Activated T-helper 17 cell treated with anti-CD3 and anti-CD28 coated beads, Interleukin-2, amount 50 U/mL, for 72 hours (primary cell): Measurements from ENCODE around the gene FAM131A. TPM values are rescaled to one million over a fixed set of nuclear protein-coding genes. Genes with fewer than 3 reads are reported as not detected.

Experiments
- ATAC-seq: fragments of 150-1000 bp; cut with Tn5 transposase; replicated peaks from 2 replicates; pipeline ENCODE4 v1.10.0; 2021; ENCODE audit warnings: mild to moderate bottlenecking, moderate library complexity
- H3K27ac Mint-ChIP-seq: one replicate; pipeline ENCODE4 v1.8.0; 2022; ENCODE audit warnings: mixed read lengths
- H3K27me3 Mint-ChIP-seq: one replicate; pipeline ENCODE4 v1.8.0; 2022; ENCODE audit warnings: mixed read lengths
- H3K36me3 Mint-ChIP-seq: one replicate; pipeline ENCODE4 v1.8.0; 2022; ENCODE audit warnings: low read depth, mild to moderate bottlenecking, mixed read lengths
- H3K4me1 Mint-ChIP-seq: one replicate; pipeline ENCODE4 v1.8.0; 2022; ENCODE audit warnings: mixed read lengths
- H3K4me3 Mint-ChIP-seq: one replicate; pipeline ENCODE4 v1.8.0; 2022; ENCODE audit warnings: mild to moderate bottlenecking, mixed read lengths
- H3K9me3 Mint-ChIP-seq: one replicate; pipeline ENCODE4 v1.8.0; 2022; ENCODE audit warnings: mixed read lengths
- total RNA-seq, 2 donors: library from RNA; stranded (reverse); gene quantifications; one replicate each; pipeline ENCODE4 v1.2.3, GENCODE V29; 2022

The FAM131A gene
- total RNA-seq, result 1 to 10 TPM; 2.5 to 6.7 TPM

GRCh38 chr3:184337399-184337714 lies at the start of gene FAM131A:
TSS of gene FAM131A (plus strand) at chr3:184337600. CDS start at chr3:184337631, 31 bp downstream.
- H3K4me3 Mint-ChIP-seq, result peak within 1 kb of the TSS; percentile 81
- no peaks in the 10 kb centered on the region for H3K9me3 Mint-ChIP-seq
- no peaks in the 10 kb centered on the region for H3K27me3 Mint-ChIP-seq
- peaks cover 46% of the 10 kb centered on the region for H3K4me1 Mint-ChIP-seq
- peaks cover 33% of the 10 kb centered on the region for H3K36me3 Mint-ChIP-seq
- H3K27ac Mint-ChIP-seq, result peak within 1 kb of the TSS; percentile 72
- no peak for ATAC-seq

GRCh38 chr3:184289426-184289938 lies 47.9 kb upstream of the FAM131A start:
- no peak overlapping the region for H3K27ac Mint-ChIP-seq
- no peaks in the 10 kb centered on the region for H3K36me3 Mint-ChIP-seq
- H3K27me3 Mint-ChIP-seq, result peaks cover 11% of the 10 kb centered on the region
- H3K9me3 Mint-ChIP-seq, result no peaks in the 10 kb centered on the region
- no peaks in the 10 kb centered on the region for H3K4me1 Mint-ChIP-seq
- no peak overlapping the region for H3K4me3 Mint-ChIP-seq
- ATAC-seq, result peak; percentile 82

GRCh38 chr3:184290331-184290730 lies 47.1 kb upstream of the FAM131A start:
- H3K27me3 Mint-ChIP-seq, result peaks cover 9% of the 10 kb centered on the region
- no peaks in the 10 kb centered on the region for H3K4me1 Mint-ChIP-seq
- H3K4me3 Mint-ChIP-seq, result no peak overlapping the region
- no peaks in the 10 kb centered on the region for H3K9me3 Mint-ChIP-seq
- no peaks in the 10 kb centered on the region for H3K36me3 Mint-ChIP-seq
- no peak overlapping the region for H3K27ac Mint-ChIP-seq
- ATAC-seq, result no peak

- no peaks in the 10 kb centered on the region for H3K36me3 Mint-ChIP-seq
- no peak overlapping the region for H3K4me3 Mint-ChIP-seq
- ATAC-seq, result no peak
- H3K27ac Mint-ChIP-seq, result no peak overlapping the region
- no peaks in the 10 kb centered on the region for H3K9me3 Mint-ChIP-seq
- H3K4me1 Mint-ChIP-seq, result no peaks in the 10 kb centered on the region
- H3K27me3 Mint-ChIP-seq, result peaks cover 2% of the 10 kb centered on the region
These were observed 46.2 kb upstream of the FAM131A start for GRCh38 chr3:184291044-184291737.

GRCh38 chr3:184291738-184292445 lies 45.5 kb upstream of the FAM131A start:
- Mint-ChIP-seq H3K36me3 (no peaks in the 10 kb centered on the region), H3K9me3 (no peaks in the 10 kb centered on the region), H3K4me1 (no peaks in the 10 kb centered on the region), H3K27ac (no peak overlapping the region), H3K4me3 (no peak overlapping the region), H3K27me3 (no peaks in the 10 kb centered on the region)
- ATAC-seq, result no peak

- H3K4me3 Mint-ChIP-seq, result no peak overlapping the region
- no peaks in the 10 kb centered on the region for H3K27me3 Mint-ChIP-seq
- H3K36me3 Mint-ChIP-seq, result peaks cover 15% of the 10 kb centered on the region
- ATAC-seq, result no peak
- no peaks in the 10 kb centered on the region for H3K9me3 Mint-ChIP-seq
- no peak overlapping the region for H3K27ac Mint-ChIP-seq
- peaks cover 9% of the 10 kb centered on the region for H3K4me1 Mint-ChIP-seq
These were observed 41.6 kb upstream of the FAM131A start for GRCh38 chr3:184295771-184296170.

- ATAC-seq, result no peak
- H3K27ac Mint-ChIP-seq, result no peak overlapping the region
- peaks cover 9% of the 10 kb centered on the region for H3K4me1 Mint-ChIP-seq
- H3K36me3 Mint-ChIP-seq, result peaks cover 23% of the 10 kb centered on the region
- H3K27me3 Mint-ChIP-seq, result no peaks in the 10 kb centered on the region
- H3K4me3 Mint-ChIP-seq, result no peak overlapping the region
- no peaks in the 10 kb centered on the region for H3K9me3 Mint-ChIP-seq
These were observed 40.8 kb upstream of the FAM131A start for GRCh38 chr3:184296616-184297015.

- H3K27ac Mint-ChIP-seq, result peak within 1 kb of the TSS; percentile 95
- H3K36me3 Mint-ChIP-seq, result peaks cover 46% of the 10 kb centered on the region
- no peaks in the 10 kb centered on the region for H3K27me3 Mint-ChIP-seq
- peaks cover 9% of the 10 kb centered on the region for H3K4me1 Mint-ChIP-seq
- no peaks in the 10 kb centered on the region for H3K9me3 Mint-ChIP-seq
- peak; percentile 95 for ATAC-seq
- H3K4me3 Mint-ChIP-seq, result peak within 1 kb of the TSS; percentile 98
These were observed 38.5 kb upstream of the FAM131A start, which contains the start of gene PSMD2 for GRCh38 chr3:184298759-184299487. TSS of gene PSMD2 (plus strand) at chr3:184299241. CDS start at chr3:184299267, 26 bp downstream.

GRCh38 chr3:184299488-184300377 lies 37.7 kb upstream of the FAM131A start:
- no peak for ATAC-seq
- Mint-ChIP-seq H3K36me3 (peaks cover 54% of the 10 kb centered on the region), H3K4me1 (peaks cover 9% of the 10 kb centered on the region), H3K4me3 (peak overlapping the region; percentile 98), H3K27ac (peak overlapping the region; percentile 95), H3K27me3 (no peaks in the 10 kb centered on the region), H3K9me3 (no peaks in the 10 kb centered on the region)

- Mint-ChIP-seq H3K4me1 (peaks cover 9% of the 10 kb centered on the region), H3K27me3 (no peaks in the 10 kb centered on the region), H3K9me3 (no peaks in the 10 kb centered on the region), H3K27ac (peak overlapping the region; percentile 95), H3K4me3 (peak overlapping the region; percentile 98), H3K36me3 (peaks cover 60% of the 10 kb centered on the region)
- ATAC-seq, result no peak
These were observed 37.1 kb upstream of the FAM131A start for GRCh38 chr3:184300378-184300720.

GRCh38 chr3:184305577-184305976 lies 31.8 kb upstream of the FAM131A start:
- H3K9me3 Mint-ChIP-seq, result no peaks in the 10 kb centered on the region
- no peaks in the 10 kb centered on the region for H3K27me3 Mint-ChIP-seq
- H3K4me3 Mint-ChIP-seq, result no peak overlapping the region
- no peak overlapping the region for H3K27ac Mint-ChIP-seq
- H3K4me1 Mint-ChIP-seq, result no peaks in the 10 kb centered on the region
- peaks cover 96% of the 10 kb centered on the region for H3K36me3 Mint-ChIP-seq
- ATAC-seq, result no peak

GRCh38 chr3:184306341-184306972 lies 30.9 kb upstream of the FAM131A start:
- Mint-ChIP-seq H3K4me1 (no peaks in the 10 kb centered on the region), H3K27ac (peak overlapping the region; percentile 40), H3K36me3 (peaks cover 88% of the 10 kb centered on the region)

GRCh38 chr3:184307915-184308314 lies 29.5 kb upstream of the FAM131A start:
- ATAC-seq, result no peak
- peaks cover 73% of the 10 kb centered on the region for H3K36me3 Mint-ChIP-seq
- peak overlapping the region; percentile 63 for H3K27ac Mint-ChIP-seq
- H3K4me1 Mint-ChIP-seq, result no peaks in the 10 kb centered on the region
- H3K4me3 Mint-ChIP-seq, result no peak overlapping the region
- H3K9me3 Mint-ChIP-seq, result no peaks in the 10 kb centered on the region
- no peaks in the 10 kb centered on the region for H3K27me3 Mint-ChIP-seq

More at GRCh38 chr3:184306341-184306972, 30.9 kb upstream of the FAM131A start:
- no peak for ATAC-seq
- no peak overlapping the region for H3K4me3 Mint-ChIP-seq
- H3K27me3 Mint-ChIP-seq, result no peaks in the 10 kb centered on the region
- no peaks in the 10 kb centered on the region for H3K9me3 Mint-ChIP-seq
